MM.1S (cell line): ENCODE measurements around the gene EFL1.

Experiments
- DNase-seq: peaks from one replicate; pipeline ENCODE4 v3.0.0-alpha.2; 2015
- H2AFZ ChIP-seq: fragments of 300-600 bp; sonication (generic); 2 replicates; pipeline ENCODE4 v1.6.0; 2016; ENCODE audit warnings: antibody characterized with exemption, low read length
- H3F3A ChIP-seq: fragments of 300-600 bp; sonication (generic); 2 replicates; pipeline ENCODE4 v1.6.1; 2016; ENCODE audit warnings: mild to moderate bottlenecking, antibody characterized with exemption, low read length, moderate library complexity, mixed read lengths; ENCODE audit not compliant: insufficient read depth
- H3K27ac ChIP-seq: fragments of 300-600 bp; sonication (generic); 2 replicates; pipeline ENCODE4 v1.5.1; 2016; ENCODE audit warnings: mild to moderate bottlenecking, low read length
- H3K27me3 ChIP-seq: fragments of 300-600 bp; sonication (generic); replicated peaks from 2 replicates; pipeline ENCODE4 v1.6.0; 2016; ENCODE audit warnings: low read length; ENCODE audit not compliant: insufficient read depth
- H3K36me3 ChIP-seq: fragments of 300-600 bp; sonication (generic); replicated peaks from 2 replicates; pipeline ENCODE4 v1.6.1; 2016; ENCODE audit warnings: mild to moderate bottlenecking, low read length, mixed read lengths; ENCODE audit not compliant: insufficient read depth
- H3K4me1 ChIP-seq: fragments of 300-600 bp; sonication (generic); 2 replicates; pipeline ENCODE4 v1.6.1; 2016; ENCODE audit warnings: low read length, mixed read lengths
- H3K4me2 ChIP-seq: fragments of 300-600 bp; sonication (generic); 2 replicates; pipeline ENCODE4 v1.6.0; 2016; ENCODE audit warnings: low read depth, low read length
- H3K4me3 ChIP-seq: fragments of 300-600 bp; sonication (generic); 2 replicates; pipeline ENCODE4 v1.5.1; 2016; ENCODE audit warnings: low read length, mixed read lengths
- H3K79me2 ChIP-seq: fragments of 300-600 bp; sonication (generic); 2 replicates; pipeline ENCODE4 v1.6.1; 2016; ENCODE audit warnings: mixed run types, low read length, mixed read lengths
- H3K9ac ChIP-seq: fragments of 300-600 bp; sonication (generic); 2 replicates; pipeline ENCODE4 v1.6.1; 2016; ENCODE audit warnings: low read length, mixed read lengths
- H3K9me2 ChIP-seq: fragments of 300-600 bp; sonication (generic); replicated peaks from 2 replicates; pipeline ENCODE4 v1.6.1; 2016; ENCODE audit warnings: mild to moderate bottlenecking, low read length, mixed read lengths; ENCODE audit not compliant: insufficient read depth
- H3K9me3 ChIP-seq: fragments of 300-600 bp; sonication (generic); replicated peaks from 2 replicates; pipeline ENCODE4 v1.6.1; 2016; ENCODE audit warnings: mild to moderate bottlenecking, low read length, mixed read lengths; ENCODE audit not compliant: insufficient read depth
- H4K20me1 ChIP-seq: fragments of 300-600 bp; sonication (generic); 2 replicates; pipeline ENCODE4 v1.6.1; 2016; ENCODE audit warnings: mild to moderate bottlenecking, low read length, moderate library complexity, mixed read lengths; ENCODE audit not compliant: insufficient read depth
- EZH2 ChIP-seq: fragments of 300-600 bp; sonication (generic); optimal IDR thresholded peaks from 2 replicates; pipeline ENCODE3; 2017; ENCODE audit warnings: low read depth, mild to moderate bottlenecking, antibody characterized with exemption, low read length, mixed read lengths
- EZH2phosphoT487 ChIP-seq: fragments of 300-600 bp; sonication (generic); IDR thresholded peaks from 2 replicates; pipeline ENCODE4 v1.6.1; 2018; ENCODE audit warnings: antibody characterized with exemption, low read length
- TF ChIP-seq, protein P1 (sequence below): fragments of 300-600 bp; sonication (generic); IDR thresholded peaks from 2 replicates; pipeline ENCODE4 v1.5.1; 2016; ENCODE audit warnings: antibody characterized with exemption, low read length, mixed read lengths

EFL1 gene

DNA sequence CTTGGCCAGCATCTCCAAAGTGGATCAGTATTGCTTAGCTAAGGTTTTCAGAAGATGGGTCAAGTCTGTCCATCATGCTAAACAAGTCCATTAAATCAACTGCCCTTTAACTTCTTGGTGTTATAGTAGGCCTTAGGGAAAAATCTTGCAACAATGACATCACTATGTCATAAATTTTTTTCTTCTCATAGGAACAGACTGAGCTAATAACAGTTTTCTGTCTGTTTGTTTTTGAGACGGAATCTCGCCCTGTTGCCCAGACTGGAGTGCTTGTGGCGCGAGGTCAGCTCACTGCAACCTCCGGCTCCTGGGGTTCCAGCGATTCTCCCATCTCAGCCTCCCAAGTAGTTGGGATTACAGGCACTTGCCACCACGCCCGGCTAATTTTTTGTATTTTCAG lies 94.2 kb downstream of the EFL1 start:
- no peaks in the 10 kb centered on the region for H3K79me2 ChIP-seq
- H3K4me3 ChIP-seq: no peak overlapping the region
- H3K36me3 ChIP-seq: no peaks in the 10 kb centered on the region
- no peak overlapping the region for H3K9ac ChIP-seq
- H2AFZ ChIP-seq: no peak overlapping the region
- H3K27ac ChIP-seq: no peak overlapping the region
- H3K4me1 ChIP-seq: no peaks in the 10 kb centered on the region
- H3K27me3 ChIP-seq: no peaks in the 10 kb centered on the region
- H4K20me1 ChIP-seq: no peaks in the 10 kb centered on the region
- no peaks in the 10 kb centered on the region for H3K9me2 ChIP-seq
- TF ChIP-seq, protein P1, sequence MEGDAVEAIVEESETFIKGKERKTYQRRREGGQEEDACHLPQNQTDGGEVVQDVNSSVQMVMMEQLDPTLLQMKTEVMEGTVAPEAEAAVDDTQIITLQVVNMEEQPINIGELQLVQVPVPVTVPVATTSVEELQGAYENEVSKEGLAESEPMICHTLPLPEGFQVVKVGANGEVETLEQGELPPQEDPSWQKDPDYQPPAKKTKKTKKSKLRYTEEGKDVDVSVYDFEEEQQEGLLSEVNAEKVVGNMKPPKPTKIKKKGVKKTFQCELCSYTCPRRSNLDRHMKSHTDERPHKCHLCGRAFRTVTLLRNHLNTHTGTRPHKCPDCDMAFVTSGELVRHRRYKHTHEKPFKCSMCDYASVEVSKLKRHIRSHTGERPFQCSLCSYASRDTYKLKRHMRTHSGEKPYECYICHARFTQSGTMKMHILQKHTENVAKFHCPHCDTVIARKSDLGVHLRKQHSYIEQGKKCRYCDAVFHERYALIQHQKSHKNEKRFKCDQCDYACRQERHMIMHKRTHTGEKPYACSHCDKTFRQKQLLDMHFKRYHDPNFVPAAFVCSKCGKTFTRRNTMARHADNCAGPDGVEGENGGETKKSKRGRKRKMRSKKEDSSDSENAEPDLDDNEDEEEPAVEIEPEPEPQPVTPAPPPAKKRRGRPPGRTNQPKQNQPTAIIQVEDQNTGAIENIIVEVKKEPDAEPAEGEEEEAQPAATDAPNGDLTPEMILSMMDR: no peak
- TF ChIP-seq EZH2phosphoT487: no peak
- no peak for TF ChIP-seq EZH2
- H3K4me2 ChIP-seq: no peak overlapping the region
- no peaks in the 10 kb centered on the region for H3F3A ChIP-seq
- no peak for DNase-seq
- H3K9me3 ChIP-seq: no peaks in the 10 kb centered on the region

DNA sequence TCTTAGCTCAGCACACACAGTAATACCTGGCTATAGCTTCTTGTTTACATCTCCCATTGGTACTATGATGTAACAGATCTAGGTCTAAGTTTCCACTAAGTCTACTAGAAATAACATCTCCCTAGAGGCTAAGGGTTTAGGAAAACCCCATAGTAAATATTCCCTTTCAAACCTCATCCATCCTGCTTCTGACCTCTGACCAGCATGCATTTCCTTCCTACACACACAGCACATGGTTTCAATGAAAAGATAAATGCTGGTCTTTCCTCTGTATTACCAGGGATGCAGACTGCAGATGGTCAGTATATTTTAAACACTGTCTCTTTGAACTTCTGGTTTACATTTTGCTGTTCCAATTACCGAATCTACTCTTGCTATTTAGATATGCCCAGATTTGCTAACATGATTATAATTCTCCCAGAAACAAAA lies 96.6 kb downstream of the EFL1 start:
- Histone ChIP-seq H3K36me3 (no peaks in the 10 kb centered on the region), H3K9me3 (no peaks in the 10 kb centered on the region), H2AFZ (no peak overlapping the region), H3K9me2 (no peaks in the 10 kb centered on the region), H3K9ac (no peak overlapping the region), H4K20me1 (no peaks in the 10 kb centered on the region), H3K4me1 (no peaks in the 10 kb centered on the region), H3K79me2 (no peaks in the 10 kb centered on the region), H3F3A (no peaks in the 10 kb centered on the region), H3K27me3 (no peaks in the 10 kb centered on the region), H3K27ac (no peak overlapping the region), H3K4me2 (no peak overlapping the region), H3K4me3 (no peak overlapping the region)
- DNase-seq: no peak
- TF ChIP-seq, protein P1: no peak
- no peak for TF ChIP-seq EZH2phosphoT487
- TF ChIP-seq EZH2: no peak

GRCh38 chr15:82159922-82160321 lies 102.6 kb downstream of the EFL1 start:
- Histone ChIP-seq H3K9me2 (no peaks in the 10 kb centered on the region), H3K9me3 (no peaks in the 10 kb centered on the region), H3K9ac (no peak overlapping the region), H3K4me1 (no peaks in the 10 kb centered on the region), H2AFZ (no peak overlapping the region), H3K27me3 (no peaks in the 10 kb centered on the region), H3K36me3 (no peaks in the 10 kb centered on the region), H3K4me2 (no peak overlapping the region), H3F3A (no peaks in the 10 kb centered on the region), H4K20me1 (no peaks in the 10 kb centered on the region), H3K27ac (no peak overlapping the region), H3K4me3 (no peak overlapping the region), H3K79me2 (no peaks in the 10 kb centered on the region)
- TF ChIP-seq EZH2 (no peak), EZH2phosphoT487 (no peak)
- TF ChIP-seq, protein P1: no peak
- DNase-seq: no peak
